ENCODE data around the gene PHLPP1.

- no peak for TF ChIP-seq HCFC1 (IDR thresholded peaks at IDR 0.05; ENCODE audit: low read depth, low read length)
- TF ChIP-seq RFX5 (IDR thresholded peaks at IDR 0.05; ENCODE audit: low read depth, low read length) = no peak
- TF ChIP-seq KLF10 (CRISPR knock-in tag; IDR thresholded peaks at IDR 0.05) = no peak
- no peak for TF ChIP-seq NFYB (IDR thresholded peaks at IDR 0.05; ENCODE audit: extremely low read depth, insufficient read length)
- no peak for TF ChIP-seq CBFB (CRISPR knock-in tag; IDR thresholded peaks at IDR 0.05)
- no peak for TF ChIP-seq ARID2 (IDR thresholded peaks at IDR 0.05)
- no peak for TF ChIP-seq MXI1 (IDR thresholded peaks at IDR 0.05; ENCODE audit: low read depth, low read length)
- TF ChIP-seq POLR2A (conservative IDR thresholded peaks at IDR 0.05) = no peak
- no peak for TF ChIP-seq NKRF (IDR thresholded peaks at IDR 0.05; ENCODE audit: borderline replicate concordance)
- no peak for TF ChIP-seq NRF1 (conservative IDR thresholded peaks at IDR 0.05 in 1 of 2, IDR thresholded peaks at IDR 0.05 in 1 of 2)
- TF ChIP-seq TFAM (CRISPR knock-in tag; conservative IDR thresholded peaks at IDR 0.05) = no peak
These were observed 20.9 kb downstream of the PHLPP1 start for GRCh38 chr18:62736077-62736855.
